ENCODE data around the gene ZNF473. TPM values are rescaled to one million over a fixed set of nuclear protein-coding genes. Genes with fewer than 3 reads are reported as not detected.
"Not testable (repeated sequence)": the region's sequence is repeated elsewhere in the genome, so short reads cannot be mapped to it uniquely, and the experiment has no call there.

Gene ZNF473
- total and polyA plus RNA-seq, 4 donors: 0.75 to 9.5 (median 5.1) TPM

GRCh38 chr19:50067575-50067974 lies 41.8 kb downstream of the ZNF473 start:
- Histone ChIP-seq H3K4me3 (ENCODE audit: low read length in 2 of 2) (no peak overlapping the region), H3K36me3 (ENCODE audit: control insufficient read depth in 1 of 2, insufficient read depth in 2 of 2, low read length in 1 of 2) (no peaks in the 10 kb centered on the region), H3K27ac (ENCODE audit: low read depth in 1 of 2, low read length in 2 of 2) (no peak overlapping the region), H3K4me1 (ENCODE audit: control insufficient read depth in 1 of 2, insufficient read depth in 2 of 2, low read length in 2 of 2) (no peaks in the 10 kb centered on the region), H3K9me3 (ENCODE audit: control insufficient read depth, low read length) (no peaks in the 10 kb centered on the region), H3K27me3 (ENCODE audit: control insufficient read depth in 1 of 2, insufficient read depth in 2 of 2, low read length in 1 of 2) (no peaks in the 10 kb centered on the region)
- DNase-seq (no peak), ATAC-seq (ENCODE audit: low FRiP score) (no peak)
- intact Hi-C loops (cut with DNase I): no loop called here
- 76 to 79% methylated on average over 6 of the region's 6 CpGs for WGBS, 2 donors

- ATAC-seq (ENCODE audit: low FRiP score); H3K36me3 ChIP-seq (ENCODE audit: control insufficient read depth in 1 of 2, insufficient read depth in 2 of 2, low read length in 1 of 2); H3K4me3 ChIP-seq (ENCODE audit: low read length in 2 of 2); DNase-seq; H3K4me1 ChIP-seq (ENCODE audit: control insufficient read depth in 1 of 2, insufficient read depth in 2 of 2, low read length in 2 of 2); H3K9me3 ChIP-seq (ENCODE audit: control insufficient read depth, low read length); H3K27me3 ChIP-seq (ENCODE audit: control insufficient read depth in 1 of 2, insufficient read depth in 2 of 2, low read length in 1 of 2); H3K27ac ChIP-seq (ENCODE audit: low read depth in 1 of 2, low read length in 2 of 2); intact Hi-C loops (cut with DNase I): not testable (repeated sequence)
- 76 to 82% methylated on average over 5 of the region's 5 CpGs for whole genome bisulfite sequencing, 2 donors
Measured at GRCh38 chr19:50068382-50068781, 42.6 kb downstream of the ZNF473 start.

GRCh38 chr19:50075076-50075475 lies 49.3 kb downstream of the ZNF473 start:
- WGBS, 2 donors: 58 to 63% methylated on average over 1 to 5 of the region's 8 CpGs
- H3K4me1 ChIP-seq (ENCODE audit: control insufficient read depth in 1 of 2, insufficient read depth in 2 of 2, low read length in 2 of 2); H3K27ac ChIP-seq (ENCODE audit: low read depth in 1 of 2, low read length in 2 of 2); H3K36me3 ChIP-seq (ENCODE audit: control insufficient read depth in 1 of 2, insufficient read depth in 2 of 2, low read length in 1 of 2); intact Hi-C loops (cut with DNase I); H3K4me3 ChIP-seq (ENCODE audit: low read length in 2 of 2); H3K27me3 ChIP-seq (ENCODE audit: control insufficient read depth in 1 of 2, insufficient read depth in 2 of 2, low read length in 1 of 2); ATAC-seq (ENCODE audit: low FRiP score); DNase-seq; H3K9me3 ChIP-seq (ENCODE audit: control insufficient read depth, low read length): not testable (repeated sequence)

GRCh38 chr19:50075644-50076372 lies 50.0 kb downstream of the ZNF473 start:
- intact Hi-C loops (cut with DNase I); H3K27me3 ChIP-seq (ENCODE audit: control insufficient read depth in 1 of 2, insufficient read depth in 2 of 2, low read length in 1 of 2); H3K36me3 ChIP-seq (ENCODE audit: control insufficient read depth in 1 of 2, insufficient read depth in 2 of 2, low read length in 1 of 2); DNase-seq; ATAC-seq (ENCODE audit: low FRiP score); H3K27ac ChIP-seq (ENCODE audit: low read depth in 1 of 2, low read length in 2 of 2); H3K4me3 ChIP-seq (ENCODE audit: low read length in 2 of 2); H3K9me3 ChIP-seq (ENCODE audit: control insufficient read depth, low read length); H3K4me1 ChIP-seq (ENCODE audit: control insufficient read depth in 1 of 2, insufficient read depth in 2 of 2, low read length in 2 of 2): not testable (repeated sequence)
- WGBS, 2 donors: 63 to 72% methylated on average over 11 to 13 of the region's 14 CpGs

- H3K4me1 ChIP-seq (ENCODE audit: control insufficient read depth in 1 of 2, insufficient read depth in 2 of 2, low read length in 2 of 2); intact Hi-C loops (cut with DNase I); DNase-seq: not testable (repeated sequence)
Measured at GRCh38 chr19:50076581-50077355, 51.0 kb downstream of the ZNF473 start.

GRCh38 chr19:50079014-50079413 lies 53.2 kb downstream of the ZNF473 start:
- H3K4me1 ChIP-seq (ENCODE audit: control insufficient read depth in 1 of 2, insufficient read depth in 2 of 2, low read length in 2 of 2); H3K27me3 ChIP-seq (ENCODE audit: control insufficient read depth in 1 of 2, insufficient read depth in 2 of 2, low read length in 1 of 2); DNase-seq; ATAC-seq (ENCODE audit: low FRiP score); H3K9me3 ChIP-seq (ENCODE audit: control insufficient read depth, low read length); intact Hi-C loops (cut with DNase I); H3K4me3 ChIP-seq (ENCODE audit: low read length in 2 of 2); H3K36me3 ChIP-seq (ENCODE audit: control insufficient read depth in 1 of 2, insufficient read depth in 2 of 2, low read length in 1 of 2); H3K27ac ChIP-seq (ENCODE audit: low read depth in 1 of 2, low read length in 2 of 2): not testable (repeated sequence)
- 86% methylated on average over 4 of the region's 5 CpGs for WGBS, 2 donors

More at GRCh38 chr19:50076581-50077355, 51.0 kb downstream of the ZNF473 start:
- H3K36me3 ChIP-seq (ENCODE audit: control insufficient read depth in 1 of 2, insufficient read depth in 2 of 2, low read length in 1 of 2); H3K9me3 ChIP-seq (ENCODE audit: control insufficient read depth, low read length); ATAC-seq (ENCODE audit: low FRiP score); H3K27me3 ChIP-seq (ENCODE audit: control insufficient read depth in 1 of 2, insufficient read depth in 2 of 2, low read length in 1 of 2); H3K4me3 ChIP-seq (ENCODE audit: low read length in 2 of 2); H3K27ac ChIP-seq (ENCODE audit: low read depth in 1 of 2, low read length in 2 of 2): not testable (repeated sequence)
- 76% methylated on average over 6 to 10 of the region's 10 CpGs for WGBS, 2 donors

GRCh38 chr19:50084440-50084839 lies 58.6 kb downstream of the ZNF473 start:
- H3K4me1 ChIP-seq (ENCODE audit: control insufficient read depth in 1 of 2, insufficient read depth in 2 of 2, low read length in 2 of 2); H3K36me3 ChIP-seq (ENCODE audit: control insufficient read depth in 1 of 2, insufficient read depth in 2 of 2, low read length in 1 of 2); intact Hi-C loops (cut with DNase I); ATAC-seq (ENCODE audit: low FRiP score); H3K4me3 ChIP-seq (ENCODE audit: low read length in 2 of 2); H3K27me3 ChIP-seq (ENCODE audit: control insufficient read depth in 1 of 2, insufficient read depth in 2 of 2, low read length in 1 of 2); DNase-seq; H3K27ac ChIP-seq (ENCODE audit: low read depth in 1 of 2, low read length in 2 of 2); H3K9me3 ChIP-seq (ENCODE audit: control insufficient read depth, low read length): not testable (repeated sequence)
- 78 to 79% methylated on average over 2 of the region's 2 CpGs for whole genome bisulfite sequencing, 2 donors

- intact Hi-C loops (cut with DNase I); H3K27me3 ChIP-seq (ENCODE audit: control insufficient read depth in 1 of 2, insufficient read depth in 2 of 2, low read length in 1 of 2); H3K4me3 ChIP-seq (ENCODE audit: low read length in 2 of 2); H3K36me3 ChIP-seq (ENCODE audit: control insufficient read depth in 1 of 2, insufficient read depth in 2 of 2, low read length in 1 of 2); DNase-seq; H3K27ac ChIP-seq (ENCODE audit: low read depth in 1 of 2, low read length in 2 of 2); ATAC-seq (ENCODE audit: low FRiP score); H3K4me1 ChIP-seq (ENCODE audit: control insufficient read depth in 1 of 2, insufficient read depth in 2 of 2, low read length in 2 of 2); H3K9me3 ChIP-seq (ENCODE audit: control insufficient read depth, low read length): not testable (repeated sequence)
- 85 to 91% methylated on average over 3 to 4 of the region's 4 CpGs for WGBS, 2 donors
Measured at GRCh38 chr19:50087153-50087552, 61.3 kb downstream of the ZNF473 start.

GRCh38 chr19:50090706-50091105 lies 64.9 kb downstream of the ZNF473 start:
- H3K36me3 ChIP-seq (ENCODE audit: control insufficient read depth in 1 of 2, insufficient read depth in 2 of 2, low read length in 1 of 2); intact Hi-C loops (cut with DNase I); H3K4me3 ChIP-seq (ENCODE audit: low read length in 2 of 2); H3K27me3 ChIP-seq (ENCODE audit: control insufficient read depth in 1 of 2, insufficient read depth in 2 of 2, low read length in 1 of 2); DNase-seq; H3K4me1 ChIP-seq (ENCODE audit: control insufficient read depth in 1 of 2, insufficient read depth in 2 of 2, low read length in 2 of 2); H3K9me3 ChIP-seq (ENCODE audit: control insufficient read depth, low read length); ATAC-seq (ENCODE audit: low FRiP score); H3K27ac ChIP-seq (ENCODE audit: low read depth in 1 of 2, low read length in 2 of 2): not testable (repeated sequence)
- WGBS, 2 donors: 43 to 49% methylated on average over 10 of the region's 10 CpGs
